Stimulated activated naive CD4-positive, alpha-beta T cell (primary cell): ENCODE measurements around the gene CPTP.

Source experiments
- DNase-seq, 6 experiments: peaks; one replicate each; lab custom pipeline; 2025; lab: John Stamatoyannopoulos, UW

The CPTP gene

DNA sequence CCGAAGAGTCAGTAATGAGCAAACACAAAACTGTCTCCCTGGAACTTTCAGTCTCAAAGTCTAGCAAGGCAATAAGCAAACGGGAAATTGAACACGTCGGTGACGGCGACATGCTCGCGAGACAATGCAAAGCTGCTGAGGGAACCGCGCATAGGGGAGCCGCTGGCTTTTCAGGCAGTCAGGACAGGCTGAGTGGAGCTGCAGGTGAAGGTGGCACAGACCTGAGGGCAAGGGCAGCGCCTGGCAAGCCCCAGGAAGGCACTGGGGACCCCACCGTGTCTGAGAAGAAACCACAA lies 5.0 kb upstream of the CPTP start:
- no peak for DNase-seq

DNA sequence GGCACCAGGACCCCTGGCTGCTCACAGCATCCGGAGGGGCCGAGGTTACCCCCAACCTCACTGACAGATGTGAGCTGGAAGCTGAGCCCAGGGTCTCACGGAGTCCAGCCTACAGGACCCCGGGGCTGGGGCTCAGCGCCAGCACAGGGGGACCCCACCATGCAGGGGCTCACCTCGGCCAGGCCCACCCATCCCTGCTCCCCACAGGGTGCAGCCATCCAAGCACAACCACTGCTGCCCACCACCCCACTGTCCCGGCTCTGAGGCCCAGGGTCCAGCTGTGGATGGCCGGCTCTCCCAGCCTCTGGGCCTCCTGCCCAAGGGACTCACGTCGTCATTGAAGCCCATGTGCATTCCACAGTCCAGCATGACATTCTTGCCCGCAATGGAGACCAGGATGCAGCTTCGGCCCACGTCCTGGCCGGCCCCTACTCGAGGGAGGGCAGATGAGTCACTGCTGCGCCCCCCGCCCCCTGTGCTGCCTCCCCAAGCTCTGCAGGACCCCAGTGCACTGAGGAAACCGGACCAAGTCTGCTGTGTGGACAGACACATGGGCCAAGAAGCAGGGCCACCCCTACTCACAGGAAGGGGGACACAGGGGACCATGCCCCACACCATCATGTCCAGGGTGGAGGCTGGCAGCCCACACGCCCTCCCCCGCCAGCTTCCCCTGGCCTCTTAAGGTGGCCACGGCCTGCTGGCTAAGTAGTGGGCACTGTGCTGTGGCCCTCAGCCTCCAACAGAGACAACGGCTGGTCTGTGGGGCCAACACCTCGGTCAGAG lies 3.7 kb upstream of the CPTP start:
- no peak for DNase-seq

DNA sequence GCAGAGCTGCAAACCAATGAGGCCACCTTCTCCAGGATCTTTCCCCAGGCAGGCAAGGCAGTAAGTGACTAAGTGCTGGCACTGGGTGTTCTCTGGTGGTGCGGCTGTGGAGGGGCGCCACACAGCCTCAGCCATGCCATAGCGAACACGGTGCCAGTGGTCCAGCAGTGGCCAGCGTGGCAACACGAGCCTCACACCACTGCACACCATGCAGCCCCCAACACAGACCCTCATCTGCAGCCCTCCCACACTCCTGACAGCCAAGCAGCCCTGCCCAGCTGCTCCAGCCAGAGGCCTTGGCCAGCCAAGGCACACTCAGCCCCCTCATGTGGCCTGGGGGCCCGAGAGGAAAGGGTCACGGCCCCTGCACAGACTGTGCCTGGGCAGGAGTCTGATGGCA lies 3.1 kb upstream of the CPTP start:
- no peak for DNase-seq

GRCh38 chr1:1322418-1322817 lies 2.2 kb upstream of the CPTP start:
- no peak for DNase-seq

- DNase-seq: no peak
Observed at GRCh38 chr1:1322952-1323351, 1.6 kb upstream of the CPTP start.

- no peak for DNase-seq
Observed at GRCh38 chr1:1324084-1324523, 498 bp upstream of the CPTP start.

GRCh38 chr1:1325288-1326074 lies 879 bp downstream of the CPTP start:
- peak in 1 of 6 experiments; percentile 63 for DNase-seq

- DNase-seq: no peak
Observed at GRCh38 chr1:1326075-1326605, 1.5 kb downstream of the CPTP start.

DNA sequence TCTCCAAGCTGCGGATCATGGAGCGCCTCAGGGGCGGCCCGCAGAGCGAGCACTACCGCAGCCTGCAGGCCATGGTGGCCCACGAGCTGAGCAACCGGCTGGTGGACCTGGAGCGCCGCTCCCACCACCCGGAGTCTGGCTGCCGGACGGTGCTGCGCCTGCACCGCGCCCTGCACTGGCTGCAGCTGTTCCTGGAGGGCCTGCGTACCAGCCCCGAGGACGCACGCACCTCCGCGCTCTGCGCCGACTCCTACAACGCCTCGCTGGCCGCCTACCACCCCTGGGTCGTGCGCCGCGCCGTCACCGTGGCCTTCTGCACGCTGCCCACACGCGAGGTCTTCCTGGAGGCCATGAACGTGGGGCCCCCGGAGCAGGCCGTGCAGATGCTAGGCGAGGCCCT lies 2.7 kb downstream of the CPTP start:
- DNase-seq: no peak

GRCh38 chr1:1328254-1328653 lies 3.7 kb downstream of the CPTP start:
- DNase-seq: no peak

GRCh38 chr1:1329304-1330210 lies 5.0 kb downstream of the CPTP start:
- no peak for DNase-seq

- no peak for DNase-seq
Observed at GRCh38 chr1:1330366-1331067, 5.9 kb downstream of the CPTP start.

- DNase-seq: no peak
Observed at GRCh38 chr1:1331068-1331965, 6.7 kb downstream of the CPTP start, which contains the start of gene TAS1R3. Gene TAS1R3 (plus strand): TSS chr1:1331280. CDS start chr1:1331346, 66 bp downstream.

- no peak for DNase-seq
Observed at GRCh38 chr1:1332031-1332755, 7.6 kb downstream of the CPTP start.

- no peak for DNase-seq
Observed at GRCh38 chr1:1332774-1333480, 8.3 kb downstream of the CPTP start.

GRCh38 chr1:1333551-1334241 lies 9.1 kb downstream of the CPTP start:
- no peak for DNase-seq

- no peak for DNase-seq
Observed at GRCh38 chr1:1334835-1335234, 10.2 kb downstream of the CPTP start.

- no peak for DNase-seq
Observed at GRCh38 chr1:1335283-1335682, 10.7 kb downstream of the CPTP start.
